Right renal pelvis (tissue), 4 donors: ENCODE measurements around the gene DGKB. TPM values are rescaled to one million over a fixed set of nuclear protein-coding genes. Genes with fewer than 3 reads are reported as not detected.
A peak's percentile ranks its signal among the peaks of the same experiment; 100 is the strongest.

Source experiments
- DNase-seq, 4 donors: peaks; one replicate each; pipeline ENCODE4 v3.0.0-alpha.2; 2013; ENCODE audit warnings: low read depth in 4 of 4, low spot score in 3 of 4, missing footprints in 1 of 4
- polyA plus RNA-seq, 4 donors: library from polyadenylated mRNA; unstranded; fragments of 120-200 nt; gene quantifications; one replicate each; pipeline ENCODE4 v1.2.1, GENCODE V29; 2013; ENCODE audit not compliant: insufficient read length in 4 of 4

DGKB gene
- polyA plus RNA-seq, 4 donors, result 2.8 to 3.4 (median 3.1) TPM

- DNase-seq, result no peak
Observed at GRCh38 chr7:14868937-14869336, 33.6 kb downstream of the DGKB start.

GRCh38 chr7:14861456-14861855 is 41.1 kb downstream of the DGKB start:
- DNase-seq, result no peak

GRCh38 chr7:14859267-14859666 is 43.3 kb downstream of the DGKB start:
- no peak for DNase-seq

- no peak for DNase-seq
Observed at GRCh38 chr7:14858866-14859265, 43.7 kb downstream of the DGKB start.

GRCh38 chr7:14858410-14858809 is 44.1 kb downstream of the DGKB start:
- DNase-seq, result no peak

GRCh38 chr7:14855033-14855794 is 47.3 kb downstream of the DGKB start:
- DNase-seq, result no peak

- DNase-seq, result no peak
Observed at GRCh38 chr7:14854471-14854870, 48.1 kb downstream of the DGKB start.

GRCh38 chr7:14851610-14852009 is 50.9 kb downstream of the DGKB start:
- DNase-seq, result no peak

- no peak for DNase-seq
Observed at GRCh38 chr7:14850039-14850438, 52.5 kb downstream of the DGKB start.

GRCh38 chr7:14846405-14846804 is 56.1 kb downstream of the DGKB start:
- no peak for DNase-seq

- no peak for DNase-seq
Observed at GRCh38 chr7:14843755-14844154, 58.8 kb downstream of the DGKB start.

GRCh38 chr7:14842523-14842922 is 60.0 kb downstream of the DGKB start:
- no peak for DNase-seq

GRCh38 chr7:14841869-14842268 is 60.7 kb downstream of the DGKB start:
- no peak for DNase-seq

GRCh38 chr7:14841086-14841485 is 61.5 kb downstream of the DGKB start:
- DNase-seq, result no peak

- no peak for DNase-seq
Observed at GRCh38 chr7:14839307-14839706, 63.2 kb downstream of the DGKB start.

GRCh38 chr7:14837216-14837615 is 65.3 kb downstream of the DGKB start:
- DNase-seq, result no peak

GRCh38 chr7:14836571-14837189 is 65.9 kb downstream of the DGKB start:
- peak in 2 of 4 donors; percentile 12 to 25 for DNase-seq

- no peak for DNase-seq
Observed at GRCh38 chr7:14836006-14836405, 66.5 kb downstream of the DGKB start.

GRCh38 chr7:14835384-14835783 is 67.2 kb downstream of the DGKB start:
- DNase-seq, result no peak

GRCh38 chr7:14834883-14835282 is 67.7 kb downstream of the DGKB start:
- DNase-seq, result no peak

GRCh38 chr7:14834456-14834855 is 68.1 kb downstream of the DGKB start:
- no peak for DNase-seq

GRCh38 chr7:14833707-14834106 is 68.8 kb downstream of the DGKB start:
- DNase-seq, result no peak
